WERI-Rb-1 (cell line): ENCODE measurements around the gene C7.

Experiments used
- DNase-seq: peaks from one replicate; pipeline ENCODE4 v3.0.0-alpha.2; 2020
- H3K27ac ChIP-seq: fragments of 250-450 bp; sonication (Bioruptor Pico); 2 replicates; pipeline ENCODE4 v1.5.1; 2020; ENCODE audit warnings: mild to moderate bottlenecking, moderate library complexity
- H3K27me3 ChIP-seq: fragments of 250-450 bp; sonication (Bioruptor Pico); 2 replicates; pipeline ENCODE4 v1.5.1; 2021; ENCODE audit warnings: mild to moderate bottlenecking, low read depth, moderate library complexity; ENCODE audit not compliant: insufficient read depth, severe bottlenecking
- H3K36me3 ChIP-seq: fragments of 250-450 bp; sonication (Bioruptor Pico); 2 replicates; pipeline ENCODE4 v1.5.1; 2020; ENCODE audit warnings: mild to moderate bottlenecking, moderate library complexity
- H3K4me3 ChIP-seq: 2 replicates; pipeline ENCODE4 v1.5.1; 2011; ENCODE audit warnings: low read depth, mild to moderate bottlenecking, control low read depth, low read length
- H3K9me3 ChIP-seq: fragments of 250-450 bp; sonication (Bioruptor Pico); 2 replicates; pipeline ENCODE4 v1.5.1; 2021; ENCODE audit warnings: mild to moderate bottlenecking, moderate library complexity; ENCODE audit not compliant: severe bottlenecking
- CTCF ChIP-seq: IDR thresholded peaks from 2 replicates; pipeline ENCODE4 v1.5.1; 2011; ENCODE audit warnings: low read depth, mild to moderate bottlenecking, control low read depth, inconsistent platforms, low read length

C7 gene

GRCh38 chr5:40984884-40985283 lies 75.6 kb downstream of the C7 start:
- Histone ChIP-seq H3K27ac (no peak overlapping the region), H3K27me3 (no peaks in the 10 kb centered on the region), H3K9me3 (peaks cover 7% of the 10 kb centered on the region), H3K4me3 (no peak overlapping the region), H3K36me3 (no peaks in the 10 kb centered on the region)
- DNase-seq = no peak
- no peak for TF ChIP-seq CTCF

GRCh38 chr5:40985501-40985900 lies 76.2 kb downstream of the C7 start:
- Histone ChIP-seq H3K27ac (no peak overlapping the region), H3K4me3 (no peak overlapping the region), H3K9me3 (peaks cover 7% of the 10 kb centered on the region), H3K27me3 (no peaks in the 10 kb centered on the region), H3K36me3 (no peaks in the 10 kb centered on the region)
- no peak for TF ChIP-seq CTCF
- DNase-seq = no peak

- no peaks in the 10 kb centered on the region for H3K27me3 ChIP-seq
- DNase-seq = no peak
- no peaks in the 10 kb centered on the region for H3K36me3 ChIP-seq
- H3K9me3 ChIP-seq = peaks cover 7% of the 10 kb centered on the region
- H3K27ac ChIP-seq = no peak overlapping the region
- no peak overlapping the region for H3K4me3 ChIP-seq
- TF ChIP-seq CTCF = no peak
Measured at GRCh38 chr5:40986666-40987065, 77.4 kb downstream of the C7 start.

- no peak for TF ChIP-seq CTCF
- DNase-seq = no peak
- H3K9me3 ChIP-seq = peaks cover 7% of the 10 kb centered on the region
Measured at GRCh38 chr5:40987349-40987748, 78.1 kb downstream of the C7 start.

GRCh38 chr5:40988746-40989510 lies 79.6 kb downstream of the C7 start:
- no peaks in the 10 kb centered on the region for H3K36me3 ChIP-seq
- DNase-seq = no peak
- no peak for TF ChIP-seq CTCF
- no peaks in the 10 kb centered on the region for H3K27me3 ChIP-seq
- no peak overlapping the region for H3K27ac ChIP-seq
- H3K4me3 ChIP-seq = no peak overlapping the region
- peaks cover 7% of the 10 kb centered on the region for H3K9me3 ChIP-seq

More at GRCh38 chr5:40987349-40987748, 78.1 kb downstream of the C7 start:
- Histone ChIP-seq H3K27me3 (no peaks in the 10 kb centered on the region), H3K36me3 (no peaks in the 10 kb centered on the region), H3K27ac (no peak overlapping the region), H3K4me3 (no peak overlapping the region)
